Activated CD4-positive, alpha-beta T cell treated with anti-CD3 and anti-CD28 coated beads, Interleukin-2, Interleukin-6, amounts not matched to agents 100 ng/mL and 50 ng/mL, durations not matched to agents 16 hours and 8 hours (primary cell): ENCODE data around the gene SH3RF1.

Source experiments
- DNase-seq: peaks from one replicate; pipeline ENCODE4 v3.0.0-alpha.2; 2020

The SH3RF1 gene

DNA sequence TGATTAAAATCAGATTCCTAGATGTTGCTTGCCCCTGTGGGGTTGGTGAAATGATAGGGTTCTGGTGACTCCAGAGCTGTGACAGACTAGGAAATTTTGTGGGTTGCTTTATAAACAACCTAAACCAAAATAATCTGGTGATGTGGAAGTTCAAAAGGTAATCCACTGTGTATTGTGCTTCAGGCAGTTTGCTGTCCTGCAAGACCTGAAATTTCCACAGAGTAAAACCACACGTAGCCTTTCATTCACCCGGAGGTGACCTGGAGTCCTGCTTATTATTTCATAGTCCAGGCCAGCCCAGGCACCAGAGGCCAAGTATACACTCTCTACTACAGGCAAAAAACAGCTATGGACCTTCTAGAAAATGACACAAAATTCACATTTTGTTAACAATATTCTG is 146.1 kb downstream of the SH3RF1 start:
- no peak for DNase-seq

DNA sequence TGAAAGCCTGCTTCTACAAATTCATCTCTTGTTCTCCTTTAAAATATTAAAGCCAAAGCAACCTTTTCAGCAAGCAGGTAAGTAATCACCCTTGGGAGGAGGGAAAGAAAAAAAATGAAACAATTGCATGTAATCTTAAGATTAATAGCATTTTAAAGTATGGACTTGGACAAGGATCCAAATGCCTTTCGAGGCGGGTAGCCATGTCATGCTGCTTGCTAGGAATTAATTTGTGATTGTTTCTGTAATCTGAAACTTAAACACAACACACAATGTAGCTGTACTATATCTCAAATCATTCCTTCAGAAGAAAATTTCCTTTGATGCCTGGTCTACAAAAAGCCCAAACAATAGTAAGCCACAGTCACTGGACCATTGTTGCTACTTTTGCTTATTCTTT is 148.3 kb downstream of the SH3RF1 start:
- no peak for DNase-seq

DNA sequence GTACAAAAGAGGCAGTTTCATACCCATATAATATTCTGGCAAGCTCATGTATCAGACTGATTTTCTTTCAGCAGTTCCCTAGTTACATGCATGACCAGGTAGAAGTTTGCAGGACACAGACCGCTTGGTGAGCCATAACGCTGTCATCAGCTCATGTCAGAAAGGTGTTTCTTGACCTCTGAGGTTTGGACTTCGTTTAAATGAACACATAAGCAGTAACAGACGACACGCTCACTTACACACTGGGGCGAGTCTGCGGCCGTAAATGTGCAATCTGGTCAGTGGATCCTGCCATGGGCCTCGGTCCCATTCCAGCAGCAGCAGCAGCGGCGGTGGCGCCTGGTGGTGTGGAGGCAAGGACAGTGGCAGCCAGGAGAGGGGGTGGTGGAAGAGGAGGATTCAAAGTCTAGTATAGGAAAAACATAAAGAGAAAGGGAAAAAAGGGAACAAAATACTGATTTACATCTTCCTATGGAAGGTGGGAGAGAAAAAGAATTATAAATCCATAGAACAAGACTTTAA is 148.8 kb downstream of the SH3RF1 start:
- no peak for DNase-seq

DNA sequence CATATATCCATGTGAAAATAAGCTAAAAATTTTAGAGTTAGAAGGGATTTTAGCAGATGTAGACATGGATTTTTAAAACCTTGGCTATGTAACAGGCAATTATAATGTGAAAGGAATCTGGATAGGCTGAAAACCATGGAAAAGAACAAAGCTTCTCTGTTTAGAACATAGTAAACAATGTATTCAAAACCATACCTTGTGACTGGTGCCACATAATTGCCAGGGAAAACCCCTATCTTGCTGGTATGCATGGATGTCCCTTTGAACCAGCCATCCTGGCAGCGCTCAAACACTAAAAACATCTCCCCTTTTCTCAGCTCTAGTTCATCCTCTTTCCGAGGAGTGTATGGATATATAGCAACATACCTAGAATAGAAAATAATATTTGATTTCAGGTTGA is 150.1 kb downstream of the SH3RF1 start:
- DNase-seq, result no peak

DNA sequence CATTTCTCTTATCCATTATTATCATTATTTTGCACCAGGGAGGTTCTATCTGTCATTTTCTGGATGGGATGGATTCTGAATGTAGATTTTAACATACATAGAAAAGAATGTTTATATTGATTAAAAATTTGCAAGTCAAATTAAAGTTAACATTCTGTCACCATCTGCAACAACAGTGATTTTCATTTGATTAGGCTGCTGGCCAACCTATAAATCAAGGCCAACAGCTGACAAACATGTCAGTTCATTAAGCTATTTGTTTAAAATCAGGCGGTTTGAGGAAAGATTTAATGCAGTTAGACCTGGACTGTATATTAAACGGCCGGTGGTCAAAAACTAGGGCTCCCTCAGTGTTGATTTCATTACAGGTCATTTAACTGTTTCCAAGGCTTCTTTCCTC is 151.2 kb downstream of the SH3RF1 start:
- DNase-seq, result no peak

DNA sequence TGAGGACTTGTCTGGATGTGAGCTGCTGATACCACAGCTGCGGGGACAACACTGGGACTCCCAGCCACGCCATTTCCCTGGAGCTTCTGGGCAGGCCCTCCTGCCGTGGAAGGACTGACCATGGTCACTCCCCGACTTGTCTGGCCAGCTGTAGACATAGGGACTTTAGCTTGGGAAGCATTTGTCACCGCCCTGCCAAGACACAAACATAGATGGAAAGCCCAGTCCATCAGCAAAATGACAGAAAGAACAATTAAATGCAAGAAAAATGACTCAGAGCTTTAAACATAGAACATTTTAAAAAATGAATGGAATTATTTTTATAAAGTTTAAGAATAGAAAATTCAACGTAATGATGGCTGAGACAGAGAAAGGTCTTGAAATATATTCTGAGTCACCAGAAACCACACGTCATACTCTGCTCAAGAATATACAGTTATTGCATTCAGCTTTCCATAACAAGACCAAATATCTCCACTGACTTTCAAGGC is 153.1 kb downstream of the SH3RF1 start:
- no peak for DNase-seq

DNA sequence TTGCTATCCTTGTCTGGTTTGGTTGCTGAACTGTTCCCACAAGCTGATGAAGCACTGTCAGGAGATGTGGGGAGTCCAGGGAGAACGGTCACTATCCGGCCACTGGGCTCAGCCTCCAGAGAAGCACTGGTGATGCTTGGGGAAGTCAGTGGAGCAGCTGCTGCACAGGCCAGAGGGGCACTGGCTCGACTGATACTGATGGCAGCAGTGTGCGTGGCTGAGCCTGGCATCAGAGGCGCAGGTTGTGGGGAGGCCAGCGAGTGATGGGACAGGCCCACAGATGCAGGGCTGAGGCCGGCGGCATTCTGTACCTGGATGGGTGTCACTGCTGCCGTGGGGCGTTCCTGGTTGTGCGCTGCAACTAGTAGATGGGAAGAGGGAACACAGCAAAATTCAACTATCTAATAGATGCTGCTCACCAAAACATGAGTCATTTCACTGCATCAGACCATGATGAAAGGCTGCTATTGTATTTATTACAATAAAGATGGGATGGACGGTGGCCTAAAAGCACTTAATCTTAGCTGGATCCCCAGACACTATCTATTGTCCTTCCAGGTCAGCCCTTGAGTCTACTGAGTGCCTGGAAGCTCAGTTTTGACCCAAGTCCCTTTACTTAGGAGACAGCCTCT is 154.4 kb downstream of the SH3RF1 start:
- no peak for DNase-seq

DNA sequence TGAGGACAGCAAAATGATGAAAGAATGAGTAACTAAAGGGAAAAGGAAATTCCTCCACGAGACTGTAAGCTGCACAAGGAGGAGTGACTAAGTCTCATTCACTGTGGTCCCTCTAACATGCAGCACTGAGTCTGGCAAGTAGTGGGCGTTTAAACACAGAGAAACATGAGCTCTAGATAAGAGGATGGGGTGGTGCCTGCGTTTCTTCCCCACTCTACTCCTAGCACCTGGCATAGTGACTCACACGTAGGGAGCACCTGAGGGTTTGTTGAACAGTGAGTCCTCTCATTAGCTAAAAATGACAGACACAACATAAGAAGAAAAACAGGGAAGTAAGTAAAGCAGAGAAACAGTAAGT is 154.9 kb downstream of the SH3RF1 start:
- no peak for DNase-seq

DNA sequence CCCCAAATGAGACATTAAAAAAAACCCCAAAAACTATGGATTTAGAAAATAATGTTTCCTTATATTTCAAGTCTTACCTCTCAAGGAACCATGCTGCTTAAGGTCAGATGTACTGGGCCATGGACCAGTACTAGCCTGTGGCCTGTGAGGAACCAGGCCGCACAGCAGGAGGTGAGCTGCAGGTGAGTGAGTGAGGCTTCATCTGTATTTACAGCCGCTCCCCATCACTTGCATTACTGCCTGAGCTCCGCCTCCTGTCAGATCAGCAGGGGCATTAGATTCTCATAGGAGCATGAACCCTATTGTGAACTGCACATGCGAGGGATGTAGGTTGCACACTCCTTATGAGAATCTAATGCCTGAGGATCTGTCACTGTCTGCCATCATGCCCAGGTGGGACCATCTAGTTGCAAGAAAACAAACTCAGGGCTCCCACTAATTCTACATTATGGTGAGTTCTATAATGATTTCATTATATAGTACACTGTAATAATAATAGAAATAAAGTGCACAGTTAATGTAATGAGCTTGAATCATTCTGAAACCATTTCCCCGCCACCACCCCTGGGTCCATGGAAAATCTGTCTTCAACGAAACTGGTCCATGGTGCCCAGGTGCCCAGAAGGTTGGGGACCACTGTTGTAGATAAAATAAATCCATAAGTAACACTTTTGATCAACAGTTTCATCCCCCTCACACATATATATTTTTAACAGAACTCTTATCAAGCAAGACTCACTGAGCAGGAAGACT is 155.4 kb downstream of the SH3RF1 start:
- DNase-seq, result no peak

DNA sequence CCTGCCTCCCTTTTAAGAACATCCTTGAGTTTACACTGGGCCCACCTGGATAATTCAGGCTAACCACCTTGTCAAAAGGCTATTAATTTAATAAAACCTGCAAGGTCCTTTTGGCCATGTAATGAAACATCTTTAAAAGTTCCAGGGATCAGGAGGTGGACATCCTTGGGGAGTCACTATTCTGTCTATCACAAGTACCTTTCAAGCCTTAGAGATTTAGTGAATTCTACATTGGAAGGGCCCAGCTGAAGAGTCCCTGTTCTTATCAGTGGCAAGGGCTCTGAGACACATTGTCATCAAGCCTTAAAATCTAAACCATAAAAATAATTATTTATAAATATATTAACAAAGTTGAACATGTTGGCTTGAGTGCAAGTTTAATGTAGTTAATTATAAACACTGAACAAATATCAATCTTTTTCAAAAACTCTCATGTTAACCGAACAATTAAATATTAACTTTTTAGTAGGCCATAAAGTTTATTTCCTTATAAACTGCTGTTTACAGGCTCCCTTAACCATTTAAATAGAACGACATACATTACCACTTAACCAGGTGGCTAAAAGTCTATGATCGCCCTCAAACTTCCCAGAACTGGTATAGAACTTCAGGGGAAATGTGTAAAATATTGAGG is 156.3 kb downstream of the SH3RF1 start:
- DNase-seq, result no peak

DNA sequence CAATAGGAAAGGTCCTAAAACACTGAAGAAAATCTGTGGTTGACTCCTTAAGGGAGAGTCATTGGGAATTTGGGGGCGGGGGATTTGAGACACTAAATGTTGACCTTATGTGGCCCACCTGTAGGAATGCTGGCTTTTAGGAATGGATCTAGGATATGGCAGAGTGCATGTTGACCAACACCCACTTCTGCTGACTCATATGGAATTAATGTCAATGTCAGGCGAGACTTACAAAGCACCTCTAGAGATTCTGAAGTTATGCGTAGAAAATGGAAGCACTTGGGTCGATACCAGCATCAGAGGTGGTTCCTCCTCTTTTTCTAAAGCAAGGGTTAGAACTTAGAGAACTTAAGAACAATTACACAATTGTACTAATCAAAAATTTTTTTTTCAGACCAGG is 160.1 kb downstream of the SH3RF1 start:
- DNase-seq, result no peak

DNA sequence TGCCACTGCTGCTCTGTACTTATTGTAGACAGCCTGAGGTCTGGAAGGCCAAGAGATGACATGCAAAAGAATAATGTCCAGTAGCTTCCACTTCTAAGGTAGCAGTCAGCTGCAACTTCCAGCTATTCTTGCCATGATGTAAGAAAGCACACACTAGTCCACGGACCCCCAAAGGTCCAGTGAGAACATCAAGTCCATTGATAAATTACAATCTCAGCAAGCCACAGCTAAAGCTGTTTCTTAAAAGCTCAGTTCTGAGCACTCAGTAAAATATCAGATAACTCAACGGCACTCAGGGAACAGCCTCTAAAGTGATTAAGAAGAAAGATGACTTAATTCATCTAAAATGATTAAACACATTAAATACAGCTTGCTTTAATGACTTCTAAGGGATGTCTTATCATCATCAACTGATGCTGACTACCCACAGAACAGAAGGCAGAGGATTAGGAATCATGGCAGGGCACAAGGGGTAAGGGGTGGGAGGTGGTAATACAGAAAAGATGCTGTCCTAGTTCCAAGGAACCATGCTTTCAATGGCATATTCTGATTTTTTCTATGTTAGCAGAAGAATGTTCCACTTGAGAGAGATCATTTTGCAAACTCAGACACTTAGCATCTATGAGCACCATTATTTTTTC is 161.6 kb downstream of the SH3RF1 start:
- no peak for DNase-seq

DNA sequence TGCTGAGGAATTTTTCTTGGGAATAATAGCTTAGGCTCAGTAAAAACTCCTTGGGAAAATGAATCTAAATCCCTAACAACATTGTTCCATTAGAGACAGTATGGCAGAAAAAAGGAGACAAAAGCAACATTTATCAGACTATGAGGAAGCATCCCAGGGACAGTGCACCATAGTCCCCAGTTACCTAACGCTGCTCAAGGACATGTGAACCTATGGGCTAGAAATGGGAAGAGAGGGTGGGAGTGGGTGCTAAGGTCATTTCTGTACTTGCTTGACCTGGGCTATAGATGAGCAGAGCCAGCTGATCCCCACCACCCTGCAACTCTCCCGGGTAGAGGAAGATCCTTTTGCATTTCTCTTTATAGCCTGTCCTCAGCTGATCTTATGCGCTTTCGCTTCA is 162.5 kb downstream of the SH3RF1 start:
- DNase-seq, result no peak

DNA sequence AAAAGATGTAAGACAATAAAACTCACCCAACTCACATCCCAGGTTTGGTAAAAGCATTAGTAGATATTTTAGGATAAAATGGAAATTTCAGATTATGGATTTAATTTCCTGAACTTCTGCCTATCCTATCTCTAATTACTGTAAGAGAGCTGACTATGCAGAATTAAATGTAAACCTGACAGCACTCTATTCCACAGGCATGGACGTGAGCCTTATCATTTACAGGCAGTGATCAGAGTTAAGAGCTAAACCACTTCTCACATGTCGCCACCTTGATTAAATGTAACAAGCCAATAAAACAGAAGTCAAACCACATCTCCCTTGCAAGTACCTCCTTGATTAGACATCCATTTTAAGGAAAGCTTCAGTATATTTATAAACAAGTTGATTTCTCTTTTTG is 163.2 kb downstream of the SH3RF1 start:
- no peak for DNase-seq

DNA sequence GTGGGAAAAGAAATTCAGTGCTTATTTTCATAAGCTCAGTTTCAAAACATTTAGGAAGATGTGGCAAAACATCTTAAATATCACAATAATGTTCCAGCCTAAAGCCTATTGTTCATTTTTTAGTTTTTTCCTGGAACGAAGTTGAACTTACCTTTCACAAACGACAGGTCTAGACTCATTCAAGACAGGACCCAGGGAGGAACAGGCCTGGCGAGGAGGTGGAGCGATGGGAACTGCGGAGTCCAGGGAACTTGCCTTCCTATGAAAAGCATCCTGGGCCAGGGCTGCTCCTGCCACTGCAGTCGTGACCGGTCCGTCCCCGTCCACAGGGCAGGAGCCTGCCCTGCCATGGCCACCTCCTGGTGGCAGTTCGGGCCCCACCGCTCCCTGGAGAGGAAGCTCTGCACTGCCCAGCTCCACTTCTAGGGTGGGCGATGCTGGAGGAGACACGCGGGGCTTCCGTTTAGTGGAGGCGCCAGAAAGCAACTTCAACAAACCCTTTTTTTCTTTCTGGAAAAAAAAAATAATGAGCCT is 164.0 kb downstream of the SH3RF1 start:
- DNase-seq, result no peak

DNA sequence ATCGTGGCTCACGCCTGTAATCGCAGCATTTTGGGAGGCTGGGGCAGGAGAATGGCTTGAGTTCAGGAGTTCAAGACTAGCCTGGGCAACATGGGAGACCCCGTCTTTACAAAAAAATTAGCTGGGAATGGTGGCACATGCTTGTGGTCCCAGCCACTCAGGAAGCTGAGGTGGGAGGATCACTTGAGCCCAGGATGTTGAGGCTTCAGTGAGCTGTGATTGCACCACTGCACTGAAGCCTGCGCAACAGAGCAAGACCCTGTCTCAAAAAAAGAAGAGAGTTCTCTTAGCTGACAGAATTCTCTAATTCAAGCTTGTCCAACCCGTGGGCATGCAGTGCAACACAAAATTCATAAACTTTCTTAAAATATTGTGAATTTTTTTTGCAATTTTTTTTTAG is 165.1 kb downstream of the SH3RF1 start:
- no peak for DNase-seq

DNA sequence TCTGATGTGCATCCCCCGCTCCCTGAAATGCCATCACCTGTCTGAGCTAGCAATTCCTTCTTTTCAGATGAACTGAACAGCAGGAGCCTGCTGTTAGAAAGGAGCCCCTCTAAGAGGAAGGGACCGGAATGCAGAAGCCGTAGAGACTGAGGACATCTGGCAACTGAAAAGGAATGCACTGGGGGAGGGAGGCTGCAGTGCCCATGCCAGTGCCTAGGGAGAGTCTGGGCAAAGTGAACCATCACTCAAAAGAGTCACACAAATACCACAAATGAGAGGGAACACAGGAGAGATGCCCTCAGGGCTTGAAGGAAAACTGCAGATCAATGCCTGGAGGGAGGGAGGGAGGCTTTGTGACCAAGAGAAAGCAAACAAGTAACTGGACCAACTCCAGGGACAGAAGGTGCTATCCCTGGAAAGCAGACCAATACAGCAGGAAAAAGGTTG is 166.8 kb downstream of the SH3RF1 start:
- DNase-seq, result no peak

DNA sequence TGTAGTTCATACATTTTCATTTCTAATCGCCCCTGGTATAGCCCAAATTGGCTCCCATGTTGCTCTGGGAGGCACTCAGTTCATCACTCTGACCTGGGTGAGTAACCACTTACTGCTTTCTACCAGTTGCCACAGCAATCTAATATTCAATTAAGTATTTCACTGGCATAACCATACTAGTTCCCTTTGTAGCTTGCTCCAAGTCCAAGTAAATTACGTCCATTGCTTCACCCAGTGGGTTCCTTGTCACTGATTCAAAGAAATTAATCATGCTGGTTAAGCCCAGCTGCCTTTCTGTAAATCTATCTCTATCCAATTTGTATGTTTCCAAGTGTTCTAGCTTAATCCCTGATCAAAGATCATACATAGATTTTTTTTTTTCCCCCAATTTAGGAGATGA is 168.7 kb downstream of the SH3RF1 start:
- no peak for DNase-seq

DNA sequence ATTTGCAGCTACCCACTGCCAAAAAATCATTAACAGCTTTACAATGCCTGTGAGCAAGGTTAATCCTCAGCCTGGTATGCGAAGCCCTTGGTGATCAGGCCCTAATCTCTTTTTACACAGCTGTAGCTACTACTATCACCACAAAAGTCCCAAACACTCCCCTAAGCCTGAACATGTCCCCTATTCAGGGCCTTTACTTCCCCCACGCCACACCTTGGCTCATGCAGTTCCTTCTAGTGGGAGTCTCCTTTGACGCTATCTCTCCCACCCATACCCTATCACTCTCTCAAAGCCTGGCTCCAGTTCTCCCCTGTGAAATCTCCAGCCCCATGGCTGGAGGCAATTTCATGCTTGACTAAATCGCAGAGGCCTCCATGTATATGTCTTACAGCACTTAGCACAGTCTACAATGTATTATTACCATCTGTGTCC is 170.1 kb downstream of the SH3RF1 start:
- no peak for DNase-seq

DNA sequence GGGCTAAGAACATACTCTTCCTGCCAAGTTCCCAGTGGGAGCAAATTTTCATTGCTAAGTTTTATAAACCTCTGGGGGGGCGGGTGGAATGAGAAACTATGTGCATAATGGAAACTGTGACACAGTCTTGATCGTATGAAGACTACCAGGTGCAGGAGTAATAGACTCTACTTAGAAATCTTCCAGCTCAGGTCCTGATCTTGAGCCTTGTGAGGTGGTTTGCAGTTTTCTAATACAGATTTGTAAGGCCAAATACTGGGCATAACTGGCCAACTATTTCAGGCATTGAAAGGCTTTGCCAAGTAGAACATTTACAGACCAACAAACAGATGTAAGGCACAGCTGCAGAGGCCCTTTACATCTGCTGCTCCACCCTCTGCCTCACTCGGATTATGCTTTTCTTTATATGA is 171.0 kb downstream of the SH3RF1 start:
- no peak for DNase-seq

DNA sequence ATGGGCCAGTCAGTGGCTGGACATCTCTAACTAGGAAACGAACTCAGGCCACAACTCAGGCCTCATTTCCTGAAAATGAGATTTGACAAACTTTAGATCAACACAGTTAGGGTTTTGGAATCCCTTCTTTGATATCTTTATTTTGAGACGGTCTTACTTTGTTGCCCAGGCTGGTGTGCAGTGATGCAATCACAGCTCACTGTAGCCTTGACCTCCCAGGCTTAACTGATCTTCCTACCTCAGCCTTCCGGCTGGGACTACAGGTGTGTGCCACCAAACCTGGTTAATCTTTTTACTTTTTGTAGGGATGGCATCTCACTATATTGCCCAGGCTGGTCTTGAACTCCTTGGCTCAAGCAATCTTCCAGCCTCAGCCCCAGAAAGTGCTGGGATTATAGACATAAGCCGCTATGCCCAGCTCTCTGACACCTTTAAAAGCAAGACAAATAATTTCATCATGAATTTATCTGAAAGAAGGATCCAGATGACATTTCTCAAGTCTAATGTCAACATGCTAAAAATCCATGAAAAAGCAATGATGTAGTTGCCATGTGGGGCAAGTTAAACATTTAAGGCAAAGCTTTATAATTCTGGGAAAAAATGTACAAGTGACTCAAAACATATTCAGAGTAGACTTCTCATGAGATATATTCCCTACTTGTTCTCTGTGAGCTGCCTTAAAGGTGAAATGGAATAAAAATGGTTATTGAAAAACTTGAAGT is 171.6 kb downstream of the SH3RF1 start:
- no peak for DNase-seq

DNA sequence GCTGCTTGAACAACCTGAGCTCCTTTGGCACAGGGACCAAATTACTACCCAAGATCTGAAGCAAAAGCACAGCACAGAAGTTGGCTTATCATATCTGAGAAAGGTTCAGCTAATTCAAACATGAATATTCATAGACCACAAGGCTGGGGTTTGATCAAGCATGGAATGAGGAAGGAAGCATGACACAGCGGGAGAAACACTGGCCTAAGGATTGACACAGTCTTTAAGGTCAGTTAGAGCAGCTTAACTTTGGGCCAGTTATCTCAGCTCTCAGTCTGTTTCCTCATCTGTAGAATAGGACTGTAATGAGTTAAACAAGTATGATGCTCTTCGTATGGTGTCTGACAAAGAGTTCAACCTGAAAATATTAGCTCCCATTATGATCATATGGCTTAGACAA is 172.2 kb downstream of the SH3RF1 start:
- peak; percentile 2 for DNase-seq
